HepG2 (cell line): ENCODE data around the gene SLC17A3. TPM values are rescaled to one million over a fixed set of nuclear protein-coding genes. Genes with fewer than 3 reads are reported as not detected.

Experiments used
- CREBL2 ChIP-seq: sonication (generic); formaldehyde crosslinking; IDR thresholded peaks from 2 replicates; pipeline ENCODE4 v1.8.1; 2023; ENCODE audit warnings: missing genetic modification reagents, mild to moderate bottlenecking, borderline replicate concordance
- GMEB2 ChIP-seq: IDR thresholded peaks from 2 replicates; pipeline ENCODE4 v1.6.1; 2016; ENCODE audit warnings: missing biosample characterization, missing genetic modification reagents, low read depth
- KDM5A ChIP-seq: fragments of 200-600 bp; sonication (generic); IDR thresholded peaks from 2 replicates; pipeline ENCODE4 v1.7.0; 2018; ENCODE audit warnings: antibody characterized with exemption, mild to moderate bottlenecking, low read length, borderline replicate concordance
- KLF9 ChIP-seq: IDR thresholded peaks from 2 replicates; pipeline ENCODE4 v1.6.1; 2016; ENCODE audit warnings: low read depth
- MAFF ChIP-seq: IDR thresholded peaks from 2 replicates; pipeline ENCODE4 v1.6.1; 2011; ENCODE audit warnings: low read depth, low read length, improper control_type of control experiment
- POLR2A ChIP-seq, 2 experiments: IDR thresholded peaks; 2 replicates each; pipeline ENCODE4 v1.6.1; 2011; ENCODE audit warnings: low read depth in 2 of 2, low read length in 2 of 2, mild to moderate bottlenecking in 1 of 2, moderate library complexity in 1 of 2; ENCODE audit not compliant: insufficient read depth in 1 of 2
- PTBP1 ChIP-seq: fragments of 200-400 bp; formaldehyde crosslinking; IDR thresholded peaks from 2 replicates; pipeline ENCODE4 v1.6.1; 2018; ENCODE audit warnings: low read length, low read depth; ENCODE audit not compliant: poor library complexity, severe bottlenecking
- SAP130 ChIP-seq: IDR thresholded peaks from 2 replicates; pipeline ENCODE4 v1.6.1; 2016; ENCODE audit warnings: low read depth
- SMAD1 ChIP-seq: sonication (generic); formaldehyde crosslinking; IDR thresholded peaks from 2 replicates; pipeline ENCODE4 v1.4.0; 2020; ENCODE audit warnings: missing genetic modification reagents, low read depth, mild to moderate bottlenecking, borderline replicate concordance
- SOX5 ChIP-seq: IDR thresholded peaks from 2 replicates; pipeline ENCODE4 v1.6.1; 2016; ENCODE audit warnings: borderline replicate concordance
- ZBTB2 ChIP-seq: sonication (generic); formaldehyde crosslinking; IDR thresholded peaks from 2 replicates; pipeline ENCODE4 v1.8.0; 2022; ENCODE audit warnings: low read depth, missing genetic modification reagents
- ZBTB4 ChIP-seq: sonication (generic); formaldehyde crosslinking; IDR thresholded peaks from 2 replicates; pipeline ENCODE4 v1.4.0; 2020; ENCODE audit warnings: missing genetic modification reagents, mild to moderate bottlenecking, borderline replicate concordance
- ZFP90 ChIP-seq: sonication (generic); formaldehyde crosslinking; IDR thresholded peaks from 2 replicates; pipeline ENCODE4 v1.8.0; 2022; ENCODE audit warnings: missing genetic modification reagents, mild to moderate bottlenecking, inconsistent platforms, borderline replicate concordance
- ZHX2 ChIP-seq, 2 experiments: sonication (generic) in 1 of 2; formaldehyde crosslinking in 1 of 2; IDR thresholded peaks; 2 replicates each; pipeline versions ENCODE4 v1.6.1 to v1.9.0; 2014 to 2022; ENCODE audit warnings: antibody characterized with exemption in 1 of 2, borderline replicate concordance in 1 of 2, inconsistent platforms in 1 of 2, low read depth in 1 of 2, missing genetic modification reagents in 1 of 2
- ZNF816 ChIP-seq: sonication (generic); formaldehyde crosslinking; IDR thresholded peaks from 2 replicates; pipeline ENCODE4 v1.8.0; 2022; ENCODE audit warnings: missing genetic modification reagents, mild to moderate bottlenecking, borderline replicate concordance
- polyA plus RNA-seq, 8 experiments: library from polyadenylated mRNA; depleted of rRNA in 3 of 8; stranded (reverse) in 7 of 8; unstranded in 1 of 8; fragments of >200 nt; fragmentation: Illumina TruSeq in 4 of 8; extraction: Trizol in 4 of 8; gene quantifications; 2 replicates each; pipeline versions ENCODE4 v1.2.1 to v1.2.3, GENCODE V29; 2011 to 2016; ENCODE audit warnings: low read depth in 4 of 8, missing spikeins in 1 of 8, mixed read lengths in 1 of 8; ENCODE audit not compliant: insufficient read depth in 1 of 8
- total RNA-seq, 5 experiments: library from RNA; depleted of rRNA; stranded (reverse); fragments of >200 nt; fragmentation: Illumina TruSeq; extraction: Trizol; gene quantifications; 2 replicates each; pipeline ENCODE4 v1.2.3, GENCODE V29; 2016; ENCODE audit warnings: low read depth in 1 of 5

Gene SLC17A3
- total and polyA plus RNA-seq, 2 of the 13 experiments (the other 11 are each of a cell fraction or from before 2014, with no cell fraction given), result 0.09 to 0.11 TPM

- TF ChIP-seq GMEB2 (CRISPR knock-in tag), result no peak
- TF ChIP-seq SMAD1 (CRISPR knock-in tag), result no peak
- TF ChIP-seq ZBTB4, result no peak
- no peak for TF ChIP-seq PTBP1
- TF ChIP-seq ZFP90 (CRISPR knock-in tag), result no peak
- TF ChIP-seq MAFF, result no peak
- no peak for TF ChIP-seq KLF9 (CRISPR knock-in tag)
- TF ChIP-seq POLR2A (IDR thresholded peaks at IDR 0.05; ENCODE audit: insufficient read depth in 1 of 2, low read depth in 2 of 2, low read length in 2 of 2), result peak in 1 of 2 experiments; percentile 45; a peak in 1 of 4 replicates
- 0 out of 2 replicates have a peak, but pooled peaks have one; percentile 17 for TF ChIP-seq ZHX2 (IDR thresholded peaks at IDR 0.05; ENCODE audit: low read depth)
- no peak for TF ChIP-seq ZHX2 (CRISPR knock-in tag; IDR thresholded peaks at IDR 0.05; ENCODE audit: borderline replicate concordance)
- no peak for TF ChIP-seq ZBTB2 (CRISPR knock-in tag)
- peak; percentile 82; the same call in 1 of the 2 replicates for TF ChIP-seq ZNF816
- peak; percentile 25; the same call in 1 of the 2 replicates for TF ChIP-seq SOX5 (CRISPR knock-in tag)
- peak; percentile 55; the same call in 1 of the 2 replicates for TF ChIP-seq SAP130 (CRISPR knock-in tag)
- no peak for TF ChIP-seq KDM5A
- TF ChIP-seq CREBL2 (CRISPR knock-in tag), result no peak
Measured at GRCh38 chr6:25835442-25836283, 38.4 kb downstream of the SLC17A3 start (continued).
